GM15510 (cell line): ENCODE data around the gene STK38.

Experiments used
- POLR2A ChIP-seq: IDR thresholded peaks from 3 replicates; pipeline ENCODE4 v1.6.1; 2011; ENCODE audit warnings: borderline replicate concordance; ENCODE audit not compliant: insufficient read length; ENCODE audit errors: extremely low read depth

Gene STK38

GRCh38 chr6:36546920-36547645 is at the start of gene STK38:
Gene STK38, minus strand, starts transcription at chr6:36547479. Its CDS starts 7,277 bp downstream, at chr6:36540202.
- TF ChIP-seq POLR2A: peak; percentile 96

GRCh38 chr6:36596356-36596755 is 49.1 kb upstream of the STK38 start:
- TF ChIP-seq POLR2A: no peak

GRCh38 chr6:36594816-36595643 is 47.8 kb upstream of the STK38 start:
- no peak for TF ChIP-seq POLR2A

GRCh38 chr6:36594029-36594815 is 46.9 kb upstream of the STK38 start, which contains the start of gene SRSF3:
Gene SRSF3, plus strand, starts transcription at chr6:36594362. Its CDS starts 2,401 bp downstream, at chr6:36596763.
- TF ChIP-seq POLR2A: peak; percentile 99

- TF ChIP-seq POLR2A: no peak
Measured at GRCh38 chr6:36593569-36594028, 46.3 kb upstream of the STK38 start.

- no peak for TF ChIP-seq POLR2A
Measured at GRCh38 chr6:36592221-36592655, 45.0 kb upstream of the STK38 start.

GRCh38 chr6:36590237-36590636 is 43.0 kb upstream of the STK38 start:
- no peak for TF ChIP-seq POLR2A

- no peak for TF ChIP-seq POLR2A
Measured at GRCh38 chr6:36586606-36587005, 39.3 kb upstream of the STK38 start.

- no peak for TF ChIP-seq POLR2A
Measured at GRCh38 chr6:36581716-36582115, 34.4 kb upstream of the STK38 start.

GRCh38 chr6:36580184-36580526 is 32.9 kb upstream of the STK38 start:
- no peak for TF ChIP-seq POLR2A

GRCh38 chr6:36578431-36578830 is 31.2 kb upstream of the STK38 start:
- no peak for TF ChIP-seq POLR2A

GRCh38 chr6:36578030-36578429 is 30.8 kb upstream of the STK38 start:
- TF ChIP-seq POLR2A: no peak

GRCh38 chr6:36577301-36577700 is 30.0 kb upstream of the STK38 start:
- TF ChIP-seq POLR2A: no peak

- no peak for TF ChIP-seq POLR2A
Measured at GRCh38 chr6:36576578-36576977, 29.3 kb upstream of the STK38 start.

- no peak for TF ChIP-seq POLR2A
Measured at GRCh38 chr6:36574679-36575078, 27.4 kb upstream of the STK38 start.
